ENCODE data around the gene SYT11. TPM values are rescaled to one million over a fixed set of nuclear protein-coding genes. Genes with fewer than 3 reads are reported as not detected.
"Not testable (repeated sequence)": the region's sequence is repeated elsewhere in the genome, so short reads cannot be mapped to it uniquely, and the experiment has no call there.

The SYT11 gene
- total and polyA plus RNA-seq, 4 donors, result 0.49 to 1.2 (median 0.76) TPM

DNA sequence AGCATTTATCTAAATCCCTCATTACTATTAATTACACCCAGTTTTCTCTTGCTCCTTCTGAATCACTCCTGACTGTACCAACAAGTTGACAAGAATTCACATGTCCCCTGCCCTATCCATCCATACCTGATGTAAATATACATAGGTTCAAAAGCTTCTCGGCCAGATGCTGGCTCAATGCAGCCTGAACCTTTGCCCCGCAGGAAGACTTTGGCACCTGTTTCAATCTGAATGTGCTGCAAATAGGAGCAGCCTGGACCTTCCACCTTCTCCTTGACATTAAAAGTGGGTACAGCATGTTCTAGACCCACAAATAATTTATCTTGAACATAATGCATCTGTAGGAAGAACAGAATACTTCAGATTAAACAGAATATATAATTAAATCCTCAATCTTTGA lies 66.1 kb downstream of the SYT11 start:
- H3K36me3 ChIP-seq (ENCODE audit: control insufficient read depth in 4 of 4, insufficient read depth in 3 of 4, low read depth in 1 of 4, low read length in 3 of 4), result peaks cover 34 to 77% (median 71%) of the 10 kb centered on the region in 4 donors
- H3K27ac ChIP-seq (ENCODE audit: low read depth in 1 of 2, low read length in 2 of 2), result no peak overlapping the region
- H3K9ac ChIP-seq (ENCODE audit: low read depth in 1 of 2, low read length in 2 of 2), result no peak overlapping the region
- DNase-seq (ENCODE audit: low spot score), result no peak
- peaks cover 0 to 4% (median 2%) of the 10 kb centered on the region in 4 donors for H3K4me1 ChIP-seq (ENCODE audit: control insufficient read depth in 4 of 4, insufficient read depth in 4 of 4, low read length in 3 of 4)
- H3K27me3 ChIP-seq (ENCODE audit: control insufficient read depth in 4 of 4, insufficient read depth in 4 of 4, low read length in 3 of 4), result no peaks in the 10 kb centered on the region
- no peaks in the 10 kb centered on the region for H3K9me3 ChIP-seq (ENCODE audit: control insufficient read depth in 4 of 4, low read length in 3 of 4)
- TF ChIP-seq FOXA2 (IDR thresholded peaks at IDR 0.05) (no peak), TAF1 (conservative IDR thresholded peaks at IDR 0.05) (no peak), RXRA (IDR thresholded peaks at IDR 0.05) (no peak), EGR1 (IDR thresholded peaks at IDR 0.05; ENCODE audit: low read depth in 2 of 2) (no peak)
- TF ChIP-seq, protein P1, sequence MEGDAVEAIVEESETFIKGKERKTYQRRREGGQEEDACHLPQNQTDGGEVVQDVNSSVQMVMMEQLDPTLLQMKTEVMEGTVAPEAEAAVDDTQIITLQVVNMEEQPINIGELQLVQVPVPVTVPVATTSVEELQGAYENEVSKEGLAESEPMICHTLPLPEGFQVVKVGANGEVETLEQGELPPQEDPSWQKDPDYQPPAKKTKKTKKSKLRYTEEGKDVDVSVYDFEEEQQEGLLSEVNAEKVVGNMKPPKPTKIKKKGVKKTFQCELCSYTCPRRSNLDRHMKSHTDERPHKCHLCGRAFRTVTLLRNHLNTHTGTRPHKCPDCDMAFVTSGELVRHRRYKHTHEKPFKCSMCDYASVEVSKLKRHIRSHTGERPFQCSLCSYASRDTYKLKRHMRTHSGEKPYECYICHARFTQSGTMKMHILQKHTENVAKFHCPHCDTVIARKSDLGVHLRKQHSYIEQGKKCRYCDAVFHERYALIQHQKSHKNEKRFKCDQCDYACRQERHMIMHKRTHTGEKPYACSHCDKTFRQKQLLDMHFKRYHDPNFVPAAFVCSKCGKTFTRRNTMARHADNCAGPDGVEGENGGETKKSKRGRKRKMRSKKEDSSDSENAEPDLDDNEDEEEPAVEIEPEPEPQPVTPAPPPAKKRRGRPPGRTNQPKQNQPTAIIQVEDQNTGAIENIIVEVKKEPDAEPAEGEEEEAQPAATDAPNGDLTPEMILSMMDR (IDR thresholded peaks at IDR 0.05; ENCODE audit: low read depth, low read length, missing input control), result no peak
- TF ChIP-seq, protein P2, sequence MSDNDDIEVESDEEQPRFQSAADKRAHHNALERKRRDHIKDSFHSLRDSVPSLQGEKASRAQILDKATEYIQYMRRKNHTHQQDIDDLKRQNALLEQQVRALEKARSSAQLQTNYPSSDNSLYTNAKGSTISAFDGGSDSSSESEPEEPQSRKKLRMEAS (IDR thresholded peaks at IDR 0.05), result no peak
- TF ChIP-seq, protein P3, sequence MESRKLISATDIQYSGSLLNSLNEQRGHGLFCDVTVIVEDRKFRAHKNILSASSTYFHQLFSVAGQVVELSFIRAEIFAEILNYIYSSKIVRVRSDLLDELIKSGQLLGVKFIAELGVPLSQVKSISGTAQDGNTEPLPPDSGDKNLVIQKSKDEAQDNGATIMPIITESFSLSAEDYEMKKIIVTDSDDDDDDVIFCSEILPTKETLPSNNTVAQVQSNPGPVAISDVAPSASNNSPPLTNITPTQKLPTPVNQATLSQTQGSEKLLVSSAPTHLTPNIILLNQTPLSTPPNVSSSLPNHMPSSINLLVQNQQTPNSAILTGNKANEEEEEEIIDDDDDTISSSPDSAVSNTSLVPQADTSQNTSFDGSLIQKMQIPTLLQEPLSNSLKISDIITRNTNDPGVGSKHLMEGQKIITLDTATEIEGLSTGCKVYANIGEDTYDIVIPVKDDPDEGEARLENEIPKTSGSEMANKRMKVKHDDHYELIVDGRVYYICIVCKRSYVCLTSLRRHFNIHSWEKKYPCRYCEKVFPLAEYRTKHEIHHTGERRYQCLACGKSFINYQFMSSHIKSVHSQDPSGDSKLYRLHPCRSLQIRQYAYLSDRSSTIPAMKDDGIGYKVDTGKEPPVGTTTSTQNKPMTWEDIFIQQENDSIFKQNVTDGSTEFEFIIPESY (IDR thresholded peaks at IDR 0.05), result no peak
- H3K4me3 ChIP-seq (ENCODE audit: low read depth in 1 of 3, low read length in 3 of 3), result no peak overlapping the region
- 80% methylated on average over 2 of the region's 2 CpGs for WGBS

DNA sequence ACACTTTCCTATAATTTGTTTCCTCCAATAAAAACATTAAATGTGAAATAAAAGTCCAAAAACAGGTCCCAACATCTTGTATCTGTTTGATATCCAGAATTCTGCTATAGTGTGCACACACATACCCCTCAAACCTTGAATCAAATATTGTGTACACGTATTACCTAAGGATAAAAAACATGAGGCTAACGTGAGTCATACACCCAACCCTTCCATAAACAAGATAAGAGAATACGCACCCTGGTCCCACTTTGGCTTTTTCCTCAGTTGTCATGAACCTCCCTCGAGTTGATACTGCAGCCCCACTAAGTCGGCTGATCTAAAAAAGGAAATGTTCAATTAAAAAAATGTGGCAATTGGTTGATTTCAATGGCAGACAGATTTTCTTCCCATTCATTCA lies 69.7 kb downstream of the SYT11 start:
- WGBS, result 85% methylated on average over 5 of the region's 5 CpGs
- peaks cover 28 to 62% (median 60%) of the 10 kb centered on the region in 4 donors for H3K36me3 ChIP-seq (ENCODE audit: control insufficient read depth in 4 of 4, insufficient read depth in 3 of 4, low read depth in 1 of 4, low read length in 3 of 4)
- H3K4me1 ChIP-seq (ENCODE audit: control insufficient read depth in 4 of 4, insufficient read depth in 4 of 4, low read length in 3 of 4), result peaks cover 12 to 31% (median 20%) of the 10 kb centered on the region in 4 donors
- DNase-seq (ENCODE audit: low spot score), result no peak
- no peaks in the 10 kb centered on the region for H3K9me3 ChIP-seq (ENCODE audit: control insufficient read depth in 4 of 4, low read length in 3 of 4)
- no peak overlapping the region for H3K9ac ChIP-seq (ENCODE audit: low read depth in 1 of 2, low read length in 2 of 2)
- no peaks in the 10 kb centered on the region for H3K27me3 ChIP-seq (ENCODE audit: control insufficient read depth in 4 of 4, insufficient read depth in 4 of 4, low read length in 3 of 4)
- no peak for TF ChIP-seq GABPA (IDR thresholded peaks at IDR 0.05 in 1 of 2, conservative IDR thresholded peaks at IDR 0.05 in 1 of 2)
- TF ChIP-seq FOXA1 (IDR thresholded peaks at IDR 0.05), result no peak
- no peak for TF ChIP-seq EGR1 (IDR thresholded peaks at IDR 0.05; ENCODE audit: low read depth in 2 of 2)
- TF ChIP-seq TAF1 (conservative IDR thresholded peaks at IDR 0.05), result no peak
- TF ChIP-seq YY1 (IDR thresholded peaks at IDR 0.05), result no peak
- TF ChIP-seq, protein P4, sequence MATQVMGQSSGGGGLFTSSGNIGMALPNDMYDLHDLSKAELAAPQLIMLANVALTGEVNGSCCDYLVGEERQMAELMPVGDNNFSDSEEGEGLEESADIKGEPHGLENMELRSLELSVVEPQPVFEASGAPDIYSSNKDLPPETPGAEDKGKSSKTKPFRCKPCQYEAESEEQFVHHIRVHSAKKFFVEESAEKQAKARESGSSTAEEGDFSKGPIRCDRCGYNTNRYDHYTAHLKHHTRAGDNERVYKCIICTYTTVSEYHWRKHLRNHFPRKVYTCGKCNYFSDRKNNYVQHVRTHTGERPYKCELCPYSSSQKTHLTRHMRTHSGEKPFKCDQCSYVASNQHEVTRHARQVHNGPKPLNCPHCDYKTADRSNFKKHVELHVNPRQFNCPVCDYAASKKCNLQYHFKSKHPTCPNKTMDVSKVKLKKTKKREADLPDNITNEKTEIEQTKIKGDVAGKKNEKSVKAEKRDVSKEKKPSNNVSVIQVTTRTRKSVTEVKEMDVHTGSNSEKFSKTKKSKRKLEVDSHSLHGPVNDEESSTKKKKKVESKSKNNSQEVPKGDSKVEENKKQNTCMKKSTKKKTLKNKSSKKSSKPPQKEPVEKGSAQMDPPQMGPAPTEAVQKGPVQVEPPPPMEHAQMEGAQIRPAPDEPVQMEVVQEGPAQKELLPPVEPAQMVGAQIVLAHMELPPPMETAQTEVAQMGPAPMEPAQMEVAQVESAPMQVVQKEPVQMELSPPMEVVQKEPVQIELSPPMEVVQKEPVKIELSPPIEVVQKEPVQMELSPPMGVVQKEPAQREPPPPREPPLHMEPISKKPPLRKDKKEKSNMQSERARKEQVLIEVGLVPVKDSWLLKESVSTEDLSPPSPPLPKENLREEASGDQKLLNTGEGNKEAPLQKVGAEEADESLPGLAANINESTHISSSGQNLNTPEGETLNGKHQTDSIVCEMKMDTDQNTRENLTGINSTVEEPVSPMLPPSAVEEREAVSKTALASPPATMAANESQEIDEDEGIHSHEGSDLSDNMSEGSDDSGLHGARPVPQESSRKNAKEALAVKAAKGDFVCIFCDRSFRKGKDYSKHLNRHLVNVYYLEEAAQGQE (IDR thresholded peaks at IDR 0.05), result no peak
- no peak for TF ChIP-seq RXRA (IDR thresholded peaks at IDR 0.05)
- TF ChIP-seq, protein P3 (IDR thresholded peaks at IDR 0.05), result no peak
- no peak for TF ChIP-seq HNF4G (IDR thresholded peaks at IDR 0.05)
- no peak for TF ChIP-seq NR2F2 (IDR thresholded peaks at IDR 0.05)
- TF ChIP-seq, protein P5, sequence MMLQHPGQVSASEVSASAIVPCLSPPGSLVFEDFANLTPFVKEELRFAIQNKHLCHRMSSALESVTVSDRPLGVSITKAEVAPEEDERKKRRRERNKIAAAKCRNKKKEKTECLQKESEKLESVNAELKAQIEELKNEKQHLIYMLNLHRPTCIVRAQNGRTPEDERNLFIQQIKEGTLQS (IDR thresholded peaks at IDR 0.05), result no peak
- no peak for TF ChIP-seq SP1 (IDR thresholded peaks at IDR 0.05)
- no peak for TF ChIP-seq RAD21 (IDR thresholded peaks at IDR 0.05)
- TF ChIP-seq, protein P1 (IDR thresholded peaks at IDR 0.05; ENCODE audit: low read depth, low read length, missing input control), result no peak
- H3K4me3 ChIP-seq (ENCODE audit: low read depth in 1 of 3, low read length in 3 of 3), result no peak overlapping the region
- H3K27ac ChIP-seq (ENCODE audit: low read depth in 1 of 2, low read length in 2 of 2), result no peak overlapping the region

DNA sequence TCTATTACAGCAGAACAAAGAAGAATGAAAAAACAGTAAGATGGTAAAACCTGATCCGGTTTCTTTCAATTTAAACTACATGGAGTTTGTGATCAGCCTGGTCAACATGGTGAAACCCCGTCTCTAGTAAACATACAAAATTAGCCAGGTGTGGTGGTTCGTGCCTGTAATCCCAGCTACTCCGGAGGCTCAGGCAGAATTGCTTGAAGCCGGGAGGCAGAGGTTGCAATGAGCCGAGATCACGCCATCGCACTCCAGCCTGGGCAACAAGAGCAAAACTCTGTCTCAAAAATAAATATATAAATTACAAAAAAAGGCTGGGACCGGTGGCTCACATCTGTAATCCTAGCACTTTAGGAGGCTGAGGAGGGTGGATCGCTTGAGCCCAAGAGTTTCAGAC lies 71.4 kb downstream of the SYT11 start:
- H3K4me3 ChIP-seq (ENCODE audit: low read depth in 1 of 3, low read length in 3 of 3); H3K27me3 ChIP-seq (ENCODE audit: control insufficient read depth in 4 of 4, insufficient read depth in 4 of 4, low read length in 3 of 4); H3K9ac ChIP-seq (ENCODE audit: low read depth in 1 of 2, low read length in 2 of 2); DNase-seq (ENCODE audit: low spot score); H3K9me3 ChIP-seq (ENCODE audit: control insufficient read depth in 4 of 4, low read length in 3 of 4); H3K27ac ChIP-seq (ENCODE audit: low read depth in 1 of 2, low read length in 2 of 2): not testable (repeated sequence)
- WGBS, result 85% methylated on average over 10 of the region's 10 CpGs
- H3K36me3 ChIP-seq (ENCODE audit: control insufficient read depth in 4 of 4, insufficient read depth in 3 of 4, low read depth in 1 of 4, low read length in 3 of 4), result peaks cover 18 to 49% (median 46%) of the 10 kb centered on the region in 4 donors
- peaks cover 12 to 38% (median 24%) of the 10 kb centered on the region in 4 donors for H3K4me1 ChIP-seq (ENCODE audit: control insufficient read depth in 4 of 4, insufficient read depth in 4 of 4, low read length in 3 of 4)
